ENCODE results near the gene DOCK11. TPM values are rescaled to one million over a fixed set of nuclear protein-coding genes. Genes with fewer than 3 reads are reported as not detected.

DOCK11 gene
- total RNA-seq, 2 donors from 2014 or later = 3.1 to 3.4 TPM

- no peaks in the 10 kb centered on the region for H3K36me3 ChIP-seq (ENCODE audit: control insufficient read depth, insufficient read depth, low read length)
- WGBS, 2 experiments (ENCODE audit: insufficient coverage in 1 of 2, insufficient read length in 1 of 2) = 67 to 81% methylated on average over 3 to 6 of the region's 8 CpGs
- H3K36me3 Mint-ChIP-seq (ENCODE audit: low read depth) = no peaks in the 10 kb centered on the region
- H3K9me3 Mint-ChIP-seq = peaks cover 58% of the 10 kb centered on the region
- H3K27me3 Mint-ChIP-seq (ENCODE audit: insufficient read depth) = no peaks in the 10 kb centered on the region
- H3K9me3 ChIP-seq (ENCODE audit: control insufficient read depth, low read length) = no peaks in the 10 kb centered on the region
- no peaks in the 10 kb centered on the region for H3K4me1 Mint-ChIP-seq
- no peak for TF ChIP-seq CTCF (conservative IDR thresholded peaks at IDR 0.05)
- H3K27ac ChIP-seq (ENCODE audit: low read depth, low read length) = no peak overlapping the region
- no peak overlapping the region for H3K27ac Mint-ChIP-seq
- H3K4me3 ChIP-seq (ENCODE audit: low read length) = no peak overlapping the region
- DNase-seq = no peak
- no peak overlapping the region for H3K9ac ChIP-seq (ENCODE audit: extremely low read depth, low read length, poor library complexity, severe bottlenecking)
- H3K27me3 ChIP-seq (ENCODE audit: control insufficient read depth, insufficient read depth, low read length, poor library complexity, severe bottlenecking) = no peaks in the 10 kb centered on the region
- H3K4me3 Mint-ChIP-seq = no peak overlapping the region
- H3K4me1 ChIP-seq (ENCODE audit: control insufficient read depth, insufficient read depth, low read length) = no peaks in the 10 kb centered on the region
Observed at GRCh38 chrX:118552121-118552900, 56.7 kb downstream of the DOCK11 start.

- Mint-ChIP-seq H3K27ac (no peak overlapping the region), H3K27me3 (ENCODE audit: insufficient read depth) (no peaks in the 10 kb centered on the region), H3K4me1 (no peaks in the 10 kb centered on the region), H3K4me3 (no peak overlapping the region), H3K36me3 (ENCODE audit: low read depth) (no peaks in the 10 kb centered on the region), H3K9me3 (peaks cover 53% of the 10 kb centered on the region)
- H3K36me3 ChIP-seq (ENCODE audit: control insufficient read depth, insufficient read depth, low read length) = no peaks in the 10 kb centered on the region
- no peak for TF ChIP-seq CTCF (conservative IDR thresholded peaks at IDR 0.05)
- H3K9me3 ChIP-seq (ENCODE audit: control insufficient read depth, low read length) = no peaks in the 10 kb centered on the region
- H3K27me3 ChIP-seq (ENCODE audit: control insufficient read depth, insufficient read depth, low read length, poor library complexity, severe bottlenecking) = no peaks in the 10 kb centered on the region
- H3K27ac ChIP-seq (ENCODE audit: low read depth, low read length) = no peak overlapping the region
- H3K9ac ChIP-seq (ENCODE audit: extremely low read depth, low read length, poor library complexity, severe bottlenecking) = no peak overlapping the region
- no peak for DNase-seq
- H3K4me3 ChIP-seq (ENCODE audit: low read length) = no peak overlapping the region
- 86 to 100% methylated on average over 1 to 2 of the region's 2 CpGs for WGBS, 2 experiments (ENCODE audit: insufficient coverage in 1 of 2, insufficient read length in 1 of 2)
- H3K4me1 ChIP-seq (ENCODE audit: control insufficient read depth, insufficient read depth, low read length) = no peaks in the 10 kb centered on the region
Observed at GRCh38 chrX:118553042-118553710, 57.6 kb downstream of the DOCK11 start.

GRCh38 chrX:118554511-118554910 is 58.9 kb downstream of the DOCK11 start:
- no peaks in the 10 kb centered on the region for H3K9me3 ChIP-seq (ENCODE audit: control insufficient read depth, low read length)
- no peak for DNase-seq
- no peak overlapping the region for H3K9ac ChIP-seq (ENCODE audit: extremely low read depth, low read length, poor library complexity, severe bottlenecking)
- no peaks in the 10 kb centered on the region for H3K27me3 ChIP-seq (ENCODE audit: control insufficient read depth, insufficient read depth, low read length, poor library complexity, severe bottlenecking)
- 82% methylated on average over 2 of the region's 2 CpGs; no CpG with 5 or more reads in 1 of the 2 experiments for WGBS, 2 experiments (ENCODE audit: insufficient coverage in 1 of 2, insufficient read length in 1 of 2)
- no peaks in the 10 kb centered on the region for H3K4me1 Mint-ChIP-seq
- H3K36me3 Mint-ChIP-seq (ENCODE audit: low read depth) = no peaks in the 10 kb centered on the region
- no peak for TF ChIP-seq CTCF (conservative IDR thresholded peaks at IDR 0.05)
- no peak overlapping the region for H3K27ac Mint-ChIP-seq
- H3K27ac ChIP-seq (ENCODE audit: low read depth, low read length) = no peak overlapping the region
- no peak overlapping the region for H3K4me3 ChIP-seq (ENCODE audit: low read length)
- no peaks in the 10 kb centered on the region for H3K27me3 Mint-ChIP-seq (ENCODE audit: insufficient read depth)
- no peaks in the 10 kb centered on the region for H3K4me1 ChIP-seq (ENCODE audit: control insufficient read depth, insufficient read depth, low read length)
- H3K9me3 Mint-ChIP-seq = peaks cover 52% of the 10 kb centered on the region
- no peak overlapping the region for H3K4me3 Mint-ChIP-seq
- no peaks in the 10 kb centered on the region for H3K36me3 ChIP-seq (ENCODE audit: control insufficient read depth, insufficient read depth, low read length)
